GM06990 (cell line): ENCODE data around the gene EFS.
"Not testable (repeated sequence)": the region's sequence is repeated elsewhere in the genome, so short reads cannot be mapped to it uniquely, and the experiment has no call there.

Experiments
- DNase-seq: peaks from one replicate; pipeline ENCODE4 v3.0.0-alpha.2; 2011; ENCODE audit not compliant: insufficient read length; ENCODE audit errors: extremely low read depth
- H3K27me3 ChIP-seq: replicated peaks from 2 replicates; pipeline ENCODE4 v1.6.0; 2011; ENCODE audit warnings: low read length; ENCODE audit not compliant: control insufficient read depth, insufficient read depth
- H3K36me3 ChIP-seq: 2 replicates; pipeline ENCODE4 v1.5.1; 2011; ENCODE audit warnings: low read length; ENCODE audit not compliant: control insufficient read depth, insufficient read depth
- H3K4me3 ChIP-seq: replicated peaks from 2 replicates; pipeline ENCODE4 v1.5.1; 2011; ENCODE audit warnings: low read depth, mild to moderate bottlenecking, control low read depth, low read length
- CTCF ChIP-seq: IDR thresholded peaks from 2 replicates; pipeline ENCODE4 v1.5.1; 2011; ENCODE audit warnings: low read length, control low read depth, mild to moderate bottlenecking, inconsistent platforms; ENCODE audit not compliant: insufficient read depth, poor library complexity, severe bottlenecking

The EFS gene

GRCh38 chr14:23387916-23388882 is 23.2 kb upstream of the EFS start:
- no peak for DNase-seq
- Histone ChIP-seq H3K36me3 (no peaks in the 10 kb centered on the region), H3K27me3 (no peaks in the 10 kb centered on the region; the same call in 1 of the 2 replicates), H3K4me3 (no peak overlapping the region)
- no peak for TF ChIP-seq CTCF

- Histone ChIP-seq H3K27me3 (no peaks in the 10 kb centered on the region; the same call in 1 of the 2 replicates), H3K36me3 (no peaks in the 10 kb centered on the region), H3K4me3 (no peak overlapping the region)
- DNase-seq, result no peak
- no peak for TF ChIP-seq CTCF
These were observed 22.0 kb upstream of the EFS start for GRCh38 chr14:23386999-23387398.

- not testable (repeated sequence) for H3K36me3 ChIP-seq, H3K27me3 ChIP-seq, H3K4me3 ChIP-seq, DNase-seq
These were observed 21.3 kb upstream of the EFS start for GRCh38 chr14:23386266-23386657.

- no peak for TF ChIP-seq CTCF
- Histone ChIP-seq H3K27me3 (no peaks in the 10 kb centered on the region; the same call in 1 of the 2 replicates), H3K4me3 (no peak overlapping the region), H3K36me3 (no peaks in the 10 kb centered on the region)
- no peak for DNase-seq
These were observed 20.8 kb upstream of the EFS start for GRCh38 chr14:23385642-23386265.

GRCh38 chr14:23385244-23385641 is 20.3 kb upstream of the EFS start:
- no peak for TF ChIP-seq CTCF

GRCh38 chr14:23384364-23385080 is 19.6 kb upstream of the EFS start:
- TF ChIP-seq CTCF, result no peak
- no peaks in the 10 kb centered on the region for H3K36me3 ChIP-seq
- DNase-seq, result no peak
- H3K27me3 ChIP-seq, result no peaks in the 10 kb centered on the region; the same call in 1 of the 2 replicates
- no peak overlapping the region for H3K4me3 ChIP-seq

More at GRCh38 chr14:23385244-23385641, 20.3 kb upstream of the EFS start:
- Histone ChIP-seq H3K27me3 (no peaks in the 10 kb centered on the region; the same call in 1 of the 2 replicates), H3K4me3 (no peak overlapping the region), H3K36me3 (no peaks in the 10 kb centered on the region)
- DNase-seq, result no peak
